ENCODE results near the gene TMEM269.

TMEM269 gene

DNA sequence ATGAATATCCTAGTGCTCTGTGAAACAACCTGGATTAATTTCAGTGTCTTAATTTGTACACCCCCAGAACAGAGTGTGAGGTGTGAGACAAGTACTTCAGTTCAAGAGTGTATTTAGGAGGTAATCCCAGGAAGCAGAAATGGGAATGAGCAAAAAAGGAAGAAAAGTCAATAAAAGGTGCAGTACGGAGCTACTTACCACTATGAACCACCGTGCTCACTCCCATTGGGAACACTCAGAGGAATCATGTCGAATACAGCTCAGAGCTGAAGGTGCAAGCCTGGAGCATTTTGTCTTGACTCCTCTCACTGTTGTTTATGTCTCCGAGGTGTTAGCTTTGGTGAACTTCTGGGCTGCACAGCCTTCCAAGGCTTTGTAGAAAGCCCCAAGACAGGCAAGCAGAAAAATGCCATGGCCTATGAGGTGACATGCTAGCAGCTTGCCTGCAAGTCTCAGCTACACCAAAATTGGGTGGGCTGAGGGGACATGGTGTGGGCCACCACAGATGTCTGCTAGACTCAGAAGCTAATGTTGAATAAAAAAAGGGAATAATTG is 39.8 kb downstream of the TMEM269 start:
- H3K4me2 ChIP-seq (ENCODE audit: low read length): no peak overlapping the region
- H3K9me2 ChIP-seq (ENCODE audit: low read depth, low read length): no peaks in the 10 kb centered on the region
- TF ChIP-seq EZH2 (IDR thresholded peaks at IDR 0.05; ENCODE audit: borderline replicate concordance, low read length): no peak
- TF ChIP-seq, protein P1, sequence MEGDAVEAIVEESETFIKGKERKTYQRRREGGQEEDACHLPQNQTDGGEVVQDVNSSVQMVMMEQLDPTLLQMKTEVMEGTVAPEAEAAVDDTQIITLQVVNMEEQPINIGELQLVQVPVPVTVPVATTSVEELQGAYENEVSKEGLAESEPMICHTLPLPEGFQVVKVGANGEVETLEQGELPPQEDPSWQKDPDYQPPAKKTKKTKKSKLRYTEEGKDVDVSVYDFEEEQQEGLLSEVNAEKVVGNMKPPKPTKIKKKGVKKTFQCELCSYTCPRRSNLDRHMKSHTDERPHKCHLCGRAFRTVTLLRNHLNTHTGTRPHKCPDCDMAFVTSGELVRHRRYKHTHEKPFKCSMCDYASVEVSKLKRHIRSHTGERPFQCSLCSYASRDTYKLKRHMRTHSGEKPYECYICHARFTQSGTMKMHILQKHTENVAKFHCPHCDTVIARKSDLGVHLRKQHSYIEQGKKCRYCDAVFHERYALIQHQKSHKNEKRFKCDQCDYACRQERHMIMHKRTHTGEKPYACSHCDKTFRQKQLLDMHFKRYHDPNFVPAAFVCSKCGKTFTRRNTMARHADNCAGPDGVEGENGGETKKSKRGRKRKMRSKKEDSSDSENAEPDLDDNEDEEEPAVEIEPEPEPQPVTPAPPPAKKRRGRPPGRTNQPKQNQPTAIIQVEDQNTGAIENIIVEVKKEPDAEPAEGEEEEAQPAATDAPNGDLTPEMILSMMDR (IDR thresholded peaks at IDR 0.05; ENCODE audit: low read length): no peak

DNA sequence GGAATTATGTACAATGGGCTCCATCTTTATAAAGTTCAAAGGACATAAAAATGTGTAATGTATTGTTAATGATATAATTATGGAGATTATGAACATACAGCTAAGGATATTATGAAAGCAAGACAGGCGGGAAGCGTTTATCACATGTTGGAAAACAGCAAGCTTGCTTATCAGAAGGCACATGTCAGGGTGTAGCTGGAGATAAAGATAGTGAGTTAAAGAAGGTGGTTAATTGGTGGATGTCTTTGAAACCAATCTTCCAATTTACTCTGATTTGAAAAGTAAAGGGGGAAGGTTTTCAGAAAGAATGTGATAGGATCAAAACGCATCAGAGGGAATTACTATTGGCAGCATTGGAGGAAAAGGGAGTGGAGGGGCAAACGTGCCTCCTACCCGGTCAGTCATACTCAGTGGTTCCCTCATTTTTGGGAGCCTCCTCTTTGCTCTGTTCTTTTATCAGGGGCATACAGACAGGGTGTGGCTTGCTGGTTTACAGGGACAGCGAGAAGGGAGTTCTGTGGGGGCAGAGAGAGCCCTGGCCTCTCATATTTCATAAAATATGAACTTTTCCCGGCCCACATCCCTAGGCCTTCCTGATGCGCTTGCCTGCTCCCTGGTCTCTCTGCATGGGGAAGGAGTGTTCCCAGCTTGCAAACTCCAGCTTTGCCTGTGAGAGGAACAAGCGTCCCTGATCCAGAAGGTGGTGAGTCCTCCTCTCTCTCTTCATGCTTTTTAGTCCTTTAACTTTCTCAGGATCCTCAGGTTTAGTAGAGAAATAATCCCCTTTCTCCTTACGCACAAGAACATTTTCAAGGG is 40.5 kb downstream of the TMEM269 start:
- Histone ChIP-seq H3F3A (ENCODE audit: insufficient read depth, low read length) (no peaks in the 10 kb centered on the region), H3K27ac (ENCODE audit: low read depth, low read length, poor library complexity, severe bottlenecking) (no peak overlapping the region), H2AFZ (ENCODE audit: low read length) (no peak overlapping the region), H3K4me3 (ENCODE audit: low read depth, low read length, poor library complexity, severe bottlenecking) (no peak overlapping the region), H3K4me1 (ENCODE audit: insufficient read depth, low read length, severe bottlenecking) (no peaks in the 10 kb centered on the region), H3K27me3 (ENCODE audit: insufficient read depth, low read length) (no peaks in the 10 kb centered on the region), H3K9me2 (ENCODE audit: low read depth, low read length) (no peaks in the 10 kb centered on the region), H3K36me3 (ENCODE audit: insufficient read depth, low read length) (no peaks in the 10 kb centered on the region), H3K9ac (ENCODE audit: low read length) (no peak overlapping the region), H3K4me2 (ENCODE audit: low read length) (no peak overlapping the region), H4K20me1 (ENCODE audit: insufficient read depth, low read length) (no peaks in the 10 kb centered on the region), H3K79me2 (ENCODE audit: insufficient read depth, low read length) (no peaks in the 10 kb centered on the region), H3K9me3 (ENCODE audit: low read length) (no peaks in the 10 kb centered on the region)
- TF ChIP-seq EZH2 (IDR thresholded peaks at IDR 0.05; ENCODE audit: borderline replicate concordance, low read length): no peak
- TF ChIP-seq, protein P1 (IDR thresholded peaks at IDR 0.05; ENCODE audit: low read length): no peak

More for the DNA sequence above, 39.8 kb downstream of the TMEM269 start:
- no peaks in the 10 kb centered on the region for H3K4me1 ChIP-seq (ENCODE audit: insufficient read depth, low read length, severe bottlenecking)
- H3K36me3 ChIP-seq (ENCODE audit: insufficient read depth, low read length): no peaks in the 10 kb centered on the region
- no peaks in the 10 kb centered on the region for H4K20me1 ChIP-seq (ENCODE audit: insufficient read depth, low read length)
- no peaks in the 10 kb centered on the region for H3K79me2 ChIP-seq (ENCODE audit: insufficient read depth, low read length)
- no peaks in the 10 kb centered on the region for H3F3A ChIP-seq (ENCODE audit: insufficient read depth, low read length)
- H3K27ac ChIP-seq (ENCODE audit: low read depth, low read length, poor library complexity, severe bottlenecking): no peak overlapping the region
- H3K27me3 ChIP-seq (ENCODE audit: insufficient read depth, low read length): no peaks in the 10 kb centered on the region
- H3K9ac ChIP-seq (ENCODE audit: low read length): no peak overlapping the region
- H2AFZ ChIP-seq (ENCODE audit: low read length): no peak overlapping the region
- no peaks in the 10 kb centered on the region for H3K9me3 ChIP-seq (ENCODE audit: low read length)
- no peak overlapping the region for H3K4me3 ChIP-seq (ENCODE audit: low read depth, low read length, poor library complexity, severe bottlenecking)

DNA sequence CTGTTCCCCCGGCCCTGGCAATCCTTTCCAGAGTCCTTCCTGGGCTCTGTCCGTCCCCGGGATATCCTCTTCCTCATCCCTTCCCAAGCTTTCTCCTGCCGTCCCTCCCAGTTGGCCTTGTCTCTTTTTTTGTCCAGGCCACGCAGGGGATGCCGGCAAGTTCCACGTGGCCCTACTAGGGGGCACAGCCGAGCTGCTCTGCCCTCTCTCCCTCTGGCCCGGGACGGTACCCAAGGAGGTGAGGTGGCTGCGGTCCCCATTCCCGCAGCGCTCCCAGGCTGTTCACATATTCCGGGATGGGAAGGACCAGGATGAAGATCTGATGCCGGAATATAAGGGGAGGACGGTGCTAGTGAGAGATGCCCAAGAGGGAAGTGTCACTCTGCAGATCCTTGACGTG is 45.8 kb downstream of the TMEM269 start:
- Histone ChIP-seq H3K27me3 (ENCODE audit: insufficient read depth, low read length) (no peaks in the 10 kb centered on the region), H3K4me1 (ENCODE audit: insufficient read depth, low read length, severe bottlenecking) (no peaks in the 10 kb centered on the region), H3K9ac (ENCODE audit: low read length) (no peak overlapping the region), H3K27ac (ENCODE audit: low read depth, low read length, poor library complexity, severe bottlenecking) (no peak overlapping the region), H4K20me1 (ENCODE audit: insufficient read depth, low read length) (no peaks in the 10 kb centered on the region), H3K36me3 (ENCODE audit: insufficient read depth, low read length) (no peaks in the 10 kb centered on the region), H3K9me2 (ENCODE audit: low read depth, low read length) (no peaks in the 10 kb centered on the region), H3K79me2 (ENCODE audit: insufficient read depth, low read length) (no peaks in the 10 kb centered on the region), H3K4me2 (ENCODE audit: low read length) (no peak overlapping the region), H3K9me3 (ENCODE audit: low read length) (no peaks in the 10 kb centered on the region), H2AFZ (ENCODE audit: low read length) (no peak overlapping the region), H3F3A (ENCODE audit: insufficient read depth, low read length) (no peaks in the 10 kb centered on the region), H3K4me3 (ENCODE audit: low read depth, low read length, poor library complexity, severe bottlenecking) (no peak overlapping the region)
- no peak for TF ChIP-seq EZH2 (IDR thresholded peaks at IDR 0.05; ENCODE audit: borderline replicate concordance, low read length)
- TF ChIP-seq, protein P1 (IDR thresholded peaks at IDR 0.05; ENCODE audit: low read length): no peak
